HUES48 (cell line): ENCODE measurements around the gene SURF4.
A peak's percentile ranks its signal among the peaks of the same experiment; 100 is the strongest.
"Not testable (repeated sequence)": the region's sequence is repeated elsewhere in the genome, so short reads cannot be mapped to it uniquely, and the experiment has no call there.

Experiments
- H3K27ac ChIP-seq: one replicate; pipeline ENCODE4 v1.7.0; 2013; ENCODE audit warnings: low read depth, low read length, inconsistent platforms
- H3K27me3 ChIP-seq: 2 replicates; pipeline ENCODE4 v1.6.1; 2013; ENCODE audit warnings: mild to moderate bottlenecking, low read length; ENCODE audit not compliant: control insufficient read depth, insufficient read depth
- H3K36me3 ChIP-seq: 2 replicates; pipeline ENCODE4 v1.6.1; 2013; ENCODE audit warnings: low read length; ENCODE audit not compliant: control insufficient read depth, insufficient read depth
- H3K4me1 ChIP-seq: 2 replicates; pipeline ENCODE4 v1.6.1; 2013; ENCODE audit warnings: mild to moderate bottlenecking, low read length; ENCODE audit not compliant: control insufficient read depth, insufficient read depth
- H3K4me3 ChIP-seq: 2 replicates; pipeline ENCODE4 v1.5.1; 2013; ENCODE audit warnings: mild to moderate bottlenecking, low read depth, low read length
- H3K9ac ChIP-seq: 2 replicates; pipeline ENCODE4 v1.6.1; 2013; ENCODE audit warnings: mild to moderate bottlenecking, low read depth, low read length, moderate library complexity
- H3K9me3 ChIP-seq: 2 replicates; pipeline ENCODE4 v1.6.1; 2013; ENCODE audit warnings: low read length; ENCODE audit not compliant: control insufficient read depth, insufficient read depth

SURF4 gene

GRCh38 chr9:133344071-133344470 is 31.8 kb downstream of the SURF4 start:
- Histone ChIP-seq H3K4me1 (peaks cover 4% of the 10 kb centered on the region; the same call in 1 of the 2 replicates), H3K27me3 (no peaks in the 10 kb centered on the region), H3K36me3 (peaks cover 75% of the 10 kb centered on the region), H3K27ac (no peak overlapping the region), H3K9me3 (no peaks in the 10 kb centered on the region), H3K4me3 (no peak overlapping the region), H3K9ac (no peak overlapping the region)

GRCh38 chr9:133342570-133342969 is 33.3 kb downstream of the SURF4 start:
- no peak overlapping the region for H3K4me3 ChIP-seq
- peaks cover 75% of the 10 kb centered on the region for H3K36me3 ChIP-seq
- peaks cover 4% of the 10 kb centered on the region; the same call in 1 of the 2 replicates for H3K4me1 ChIP-seq
- H3K9me3 ChIP-seq, result no peaks in the 10 kb centered on the region
- H3K27me3 ChIP-seq, result no peaks in the 10 kb centered on the region
- H3K9ac ChIP-seq, result no peak overlapping the region
- peak overlapping the region; percentile 31 for H3K27ac ChIP-seq

GRCh38 chr9:133342069-133342406 is 33.8 kb downstream of the SURF4 start:
- peaks cover 4% of the 10 kb centered on the region; the same call in 1 of the 2 replicates for H3K4me1 ChIP-seq
- peak overlapping the region; percentile 31 for H3K27ac ChIP-seq
- no peak overlapping the region for H3K4me3 ChIP-seq
- no peak overlapping the region for H3K9ac ChIP-seq
- no peaks in the 10 kb centered on the region for H3K27me3 ChIP-seq
- H3K9me3 ChIP-seq, result no peaks in the 10 kb centered on the region
- H3K36me3 ChIP-seq, result peaks cover 75% of the 10 kb centered on the region

- H3K4me1 ChIP-seq, result peaks cover 3% of the 10 kb centered on the region; the same call in 1 of the 2 replicates
- no peak overlapping the region for H3K9ac ChIP-seq
- peaks cover 75% of the 10 kb centered on the region for H3K36me3 ChIP-seq
- no peak overlapping the region for H3K27ac ChIP-seq
- H3K27me3 ChIP-seq, result no peaks in the 10 kb centered on the region
- H3K4me3 ChIP-seq, result no peak overlapping the region
- H3K9me3 ChIP-seq, result no peaks in the 10 kb centered on the region
These were observed 34.3 kb downstream of the SURF4 start for GRCh38 chr9:133341369-133342068.

- H3K4me1 ChIP-seq, result no peaks in the 10 kb centered on the region
- H3K27ac ChIP-seq, result no peak overlapping the region
- H3K36me3 ChIP-seq, result peaks cover 70% of the 10 kb centered on the region
- H3K9ac ChIP-seq, result no peak overlapping the region
- H3K27me3 ChIP-seq, result no peaks in the 10 kb centered on the region
- H3K9me3 ChIP-seq, result no peaks in the 10 kb centered on the region
- H3K4me3 ChIP-seq, result no peak overlapping the region
These were observed 34.9 kb downstream of the SURF4 start for GRCh38 chr9:133340916-133341315.

- Histone ChIP-seq H3K4me3 (no peak overlapping the region), H3K4me1 (no peaks in the 10 kb centered on the region), H3K9me3 (no peaks in the 10 kb centered on the region), H3K9ac (no peak overlapping the region), H3K27ac (no peak overlapping the region), H3K36me3 (peaks cover 64% of the 10 kb centered on the region), H3K27me3 (no peaks in the 10 kb centered on the region)
These were observed 35.6 kb downstream of the SURF4 start for GRCh38 chr9:133340256-133340655.

GRCh38 chr9:133339641-133340040 is 36.2 kb downstream of the SURF4 start:
- Histone ChIP-seq H3K27ac (no peak overlapping the region), H3K36me3 (peaks cover 59% of the 10 kb centered on the region), H3K9me3 (no peaks in the 10 kb centered on the region), H3K4me1 (peaks cover 4% of the 10 kb centered on the region; the same call in 1 of the 2 replicates), H3K4me3 (no peak overlapping the region), H3K27me3 (no peaks in the 10 kb centered on the region), H3K9ac (no peak overlapping the region)

GRCh38 chr9:133335924-133336811 is 39.7 kb downstream of the SURF4 start, which contains the start of gene SURF6:
SURF6 (minus strand) TSS chr9:133336188; CDS start chr9:133336132, 56 bp downstream.
- Histone ChIP-seq H3K36me3 (peaks cover 62% of the 10 kb centered on the region), H3K27ac (peak within 1 kb of the TSS; percentile 94), H3K4me1 (peaks cover 7% of the 10 kb centered on the region; the same call in 1 of the 2 replicates), H3K4me3 (peak within 1 kb of the TSS; percentile 96), H3K9ac (peak within 1 kb of the TSS; percentile 92), H3K9me3 (no peaks in the 10 kb centered on the region), H3K27me3 (no peaks in the 10 kb centered on the region)

- not testable (repeated sequence) for H3K9me3 ChIP-seq, H3K4me1 ChIP-seq, H3K27me3 ChIP-seq, H3K27ac ChIP-seq
- peaks cover 62% of the 10 kb centered on the region for H3K36me3 ChIP-seq
- H3K9ac ChIP-seq, result peak overlapping the region; percentile 92
- peak overlapping the region; percentile 96 for H3K4me3 ChIP-seq
These were observed 41.0 kb downstream of the SURF4 start for GRCh38 chr9:133334888-133335287.

- no peak overlapping the region for H3K27ac ChIP-seq
- peak overlapping the region; percentile 96; the same call in 1 of the 2 replicates for H3K4me3 ChIP-seq
- H3K9me3 ChIP-seq, result no peaks in the 10 kb centered on the region
- H3K36me3 ChIP-seq, result peaks cover 55% of the 10 kb centered on the region
- no peak overlapping the region for H3K9ac ChIP-seq
- no peaks in the 10 kb centered on the region for H3K27me3 ChIP-seq
- peaks cover 7% of the 10 kb centered on the region; the same call in 1 of the 2 replicates for H3K4me1 ChIP-seq
These were observed 41.7 kb downstream of the SURF4 start for GRCh38 chr9:133334161-133334560.

- no peaks in the 10 kb centered on the region for H3K27me3 ChIP-seq
- H3K4me3 ChIP-seq, result no peak overlapping the region
- no peak overlapping the region for H3K9ac ChIP-seq
- H3K36me3 ChIP-seq, result peaks cover 49% of the 10 kb centered on the region
- peaks cover 7% of the 10 kb centered on the region; the same call in 1 of the 2 replicates for H3K4me1 ChIP-seq
- H3K27ac ChIP-seq, result no peak overlapping the region
- H3K9me3 ChIP-seq, result no peaks in the 10 kb centered on the region
These were observed 42.3 kb downstream of the SURF4 start for GRCh38 chr9:133333566-133333965.
